Hepatocyte (in vitro differentiated cells): ENCODE results near the gene FBF1. TPM values are rescaled to one million over a fixed set of nuclear protein-coding genes. Genes with fewer than 3 reads are reported as not detected.

Experiments
- DNase-seq: peaks from one replicate; pipeline ENCODE4 v3.0.0-alpha.2; 2016; ENCODE audit warnings: low spot score
- H2AFZ ChIP-seq: fragments of 200-600 bp; sonication (generic); 2 replicates; pipeline ENCODE4 v1.6.0; 2016; ENCODE audit warnings: antibody characterized with exemption, mild to moderate bottlenecking
- H3K27ac ChIP-seq: fragments of 200-600 bp; sonication (generic); 2 replicates; pipeline ENCODE4 v1.5.1; 2016; ENCODE audit warnings: mild to moderate bottlenecking
- H3K27me3 ChIP-seq: fragments of 200-600 bp; sonication (generic); 2 replicates; pipeline ENCODE4 v1.6.1; 2016
- H3K36me3 ChIP-seq: fragments of 200-600 bp; sonication (generic); replicated peaks from 2 replicates; pipeline ENCODE4 v1.5.1; 2016; ENCODE audit warnings: low read depth; ENCODE audit not compliant: insufficient read depth
- H3K4me1 ChIP-seq: fragments of 200-600 bp; sonication (generic); 2 replicates; pipeline ENCODE4 v1.5.1; 2016; ENCODE audit warnings: mild to moderate bottlenecking, moderate library complexity; ENCODE audit not compliant: insufficient read depth
- H3K4me2 ChIP-seq: fragments of 200-600 bp; sonication (generic); 2 replicates; pipeline ENCODE4 v1.6.0; 2016
- H3K4me3 ChIP-seq: fragments of 200-600 bp; sonication (generic); 2 replicates; pipeline ENCODE4 v1.5.1; 2016; ENCODE audit warnings: mild to moderate bottlenecking
- H3K79me2 ChIP-seq: fragments of 200-600 bp; sonication (generic); 2 replicates; pipeline ENCODE4 v1.6.0; 2017; ENCODE audit warnings: mild to moderate bottlenecking
- H3K9me2 ChIP-seq: fragments of 200-600 bp; sonication (generic); replicated peaks from 2 replicates; pipeline ENCODE4 v1.6.0; 2017; ENCODE audit warnings: mild to moderate bottlenecking; ENCODE audit not compliant: insufficient read depth
- H3K9me3 ChIP-seq: fragments of 200-600 bp; sonication (generic); 2 replicates; pipeline ENCODE4 v1.5.1; 2016; ENCODE audit warnings: low read depth, mild to moderate bottlenecking
- H4K20me1 ChIP-seq: fragments of 200-600 bp; sonication (generic); 2 replicates; pipeline ENCODE4 v1.6.0; 2016; ENCODE audit warnings: mild to moderate bottlenecking; ENCODE audit not compliant: insufficient read depth, poor library complexity, severe bottlenecking
- CTCF ChIP-seq: fragments of 200-600 bp; sonication (generic); IDR thresholded peaks from 2 replicates; pipeline ENCODE4 v1.5.1; 2016; ENCODE audit warnings: antibody characterized with exemption, mild to moderate bottlenecking; ENCODE audit not compliant: poor library complexity
- EZH2 ChIP-seq: fragments of 200-600 bp; sonication (generic); IDR thresholded peaks from 2 replicates; pipeline ENCODE4 v1.6.1; 2016; ENCODE audit warnings: antibody characterized with exemption, mild to moderate bottlenecking, borderline replicate concordance
- EZH2phosphoT487 ChIP-seq: fragments of 200-600 bp; sonication (generic); IDR thresholded peaks from one replicate; pipeline ENCODE4 v1.6.1; 2018; ENCODE audit warnings: antibody characterized with exemption, mild to moderate bottlenecking, low read depth, moderate library complexity; ENCODE audit not compliant: unreplicated experiment, severe bottlenecking
- WGBS: methylation state at CpG from one replicate; pipeline ENCODE4 v1.1.6; 2016; ENCODE audit warnings: low lambda C conversion rate; ENCODE audit errors: missing lambda C conversion rate; 5-methylcytosine and 5-hydroxymethylcytosine counted together
- polyA plus RNA-seq: library from polyadenylated mRNA; unstranded; fragments of >200 nt; fragmentation: Nextera tagmentation; extraction: Ambion mirVana; gene quantifications from 2 replicates; pipeline ENCODE4 v1.2.1, GENCODE V29; 2016
- total RNA-seq: library from RNA; depleted of rRNA; stranded (reverse); fragments of >200 nt; gene quantifications from 2 replicates; pipeline ENCODE4 v1.2.3, GENCODE V29; 2014

Gene FBF1
- total and polyA plus RNA-seq, 2 experiments from 2014 or later: 6.1 to 9.7 TPM

DNA sequence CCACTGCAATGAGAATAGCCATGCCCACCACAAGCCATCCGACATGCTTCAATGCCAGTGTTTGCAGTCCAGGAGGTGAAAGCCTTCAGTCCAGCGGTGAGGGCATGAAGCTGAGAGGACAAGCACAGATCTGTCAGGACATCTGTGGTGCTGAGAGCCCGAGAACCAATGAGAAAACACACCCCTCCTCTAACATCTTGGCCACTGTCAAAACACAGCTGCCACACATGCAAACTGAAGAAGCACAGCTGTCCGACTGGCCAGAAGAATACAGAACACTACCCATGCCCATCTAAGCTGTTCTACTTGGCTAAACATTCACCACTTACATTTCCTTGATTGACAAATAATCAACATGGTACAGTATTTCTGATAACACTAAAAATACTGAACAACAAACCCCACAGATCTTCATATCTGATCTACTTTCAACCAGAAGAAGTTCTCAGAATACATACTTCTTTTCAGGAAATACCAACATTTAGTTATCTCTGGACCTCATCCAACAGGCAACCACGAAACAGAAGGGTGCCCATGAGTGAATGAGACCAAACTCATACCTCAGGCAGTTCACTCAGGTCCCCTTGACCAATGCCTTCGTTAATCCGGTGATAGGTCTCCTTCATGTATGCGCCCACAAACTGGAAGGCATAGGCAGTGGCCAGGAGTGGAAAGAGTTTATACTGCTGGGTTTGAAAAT is 10.2 kb upstream of the FBF1 start:
- peaks cover 12% of the 10 kb centered on the region for H3K36me3 ChIP-seq
- WGBS: 97% methylated on average over 8 of the region's 8 CpGs
- H3K9me2 ChIP-seq: no peaks in the 10 kb centered on the region
- H3K9me3 ChIP-seq: no peaks in the 10 kb centered on the region
- no peaks in the 10 kb centered on the region for H3K4me1 ChIP-seq
- H2AFZ ChIP-seq: no peak overlapping the region
- no peak overlapping the region for H3K27ac ChIP-seq
- H3K27me3 ChIP-seq: no peaks in the 10 kb centered on the region
- peaks cover 8% of the 10 kb centered on the region for H3K79me2 ChIP-seq
- no peak overlapping the region for H3K4me2 ChIP-seq
- H4K20me1 ChIP-seq: no peaks in the 10 kb centered on the region
- no peak overlapping the region for H3K4me3 ChIP-seq
- TF ChIP-seq CTCF: no peak
- DNase-seq: no peak

DNA sequence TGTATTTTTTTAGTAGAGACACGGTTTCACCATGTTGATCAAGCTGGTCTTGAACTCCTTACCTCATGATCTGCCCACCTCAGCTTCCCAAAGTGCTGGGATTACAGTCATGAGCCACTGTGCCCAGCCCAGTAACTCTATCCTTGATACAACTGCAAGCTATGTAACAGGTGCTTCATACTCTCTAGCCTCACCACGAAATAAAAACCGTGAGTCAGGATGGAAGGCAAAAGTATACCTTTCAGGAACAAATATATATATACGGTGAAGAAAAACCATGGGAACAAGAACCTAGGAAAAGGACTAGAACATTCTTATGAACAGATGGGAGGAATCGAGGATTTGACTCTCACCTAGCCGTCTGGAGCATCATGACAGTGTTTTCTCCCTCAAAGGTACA is 9.6 kb upstream of the FBF1 start:
- no peaks in the 10 kb centered on the region for H3K9me3 ChIP-seq
- no peak overlapping the region for H3K27ac ChIP-seq
- H3K4me2 ChIP-seq: no peak overlapping the region
- H4K20me1 ChIP-seq: no peaks in the 10 kb centered on the region
- H3K27me3 ChIP-seq: no peaks in the 10 kb centered on the region
- no peaks in the 10 kb centered on the region for H3K4me1 ChIP-seq
- WGBS: 98% methylated on average over 6 of the region's 6 CpGs
- peaks cover 12% of the 10 kb centered on the region for H3K36me3 ChIP-seq
- H3K4me3 ChIP-seq: no peak overlapping the region
- H3K9me2 ChIP-seq: no peaks in the 10 kb centered on the region
- H2AFZ ChIP-seq: no peak overlapping the region
- no peak for DNase-seq
- no peak for TF ChIP-seq EZH2
- no peak for TF ChIP-seq EZH2phosphoT487
- no peak for TF ChIP-seq CTCF
- H3K79me2 ChIP-seq: peaks cover 3% of the 10 kb centered on the region

GRCh38 chr17:75945211-75945610 is 4.4 kb upstream of the FBF1 start:
- no peak overlapping the region for H3K4me3 ChIP-seq
- no peaks in the 10 kb centered on the region for H3K4me1 ChIP-seq
- H3K79me2 ChIP-seq: no peaks in the 10 kb centered on the region
- H3K36me3 ChIP-seq: peaks cover 5% of the 10 kb centered on the region
- no peak overlapping the region for H2AFZ ChIP-seq
- WGBS: 71% methylated on average over 2 of the region's 2 CpGs
- no peaks in the 10 kb centered on the region for H3K9me2 ChIP-seq
- no peaks in the 10 kb centered on the region for H3K9me3 ChIP-seq
- no peak for TF ChIP-seq CTCF
- no peak for TF ChIP-seq EZH2phosphoT487
- TF ChIP-seq EZH2: no peak
- no peak for DNase-seq
- no peak overlapping the region for H3K27ac ChIP-seq
- H4K20me1 ChIP-seq: no peaks in the 10 kb centered on the region
- H3K4me2 ChIP-seq: no peak overlapping the region
- H3K27me3 ChIP-seq: no peaks in the 10 kb centered on the region

GRCh38 chr17:75943491-75943890 is 2.6 kb upstream of the FBF1 start:
- H3K9me2 ChIP-seq: no peaks in the 10 kb centered on the region
- H3K4me3 ChIP-seq: no peak overlapping the region
- no peak overlapping the region for H3K27ac ChIP-seq
- TF ChIP-seq EZH2: no peak
- TF ChIP-seq CTCF: no peak
- no peak for TF ChIP-seq EZH2phosphoT487
- H3K27me3 ChIP-seq: no peaks in the 10 kb centered on the region
- no peak overlapping the region for H3K4me2 ChIP-seq
- WGBS: 64% methylated on average over 1 of the region's 1 CpG
- no peaks in the 10 kb centered on the region for H3K79me2 ChIP-seq
- no peak overlapping the region for H2AFZ ChIP-seq
- no peaks in the 10 kb centered on the region for H3K9me3 ChIP-seq
- DNase-seq: no peak
- no peaks in the 10 kb centered on the region for H4K20me1 ChIP-seq
- H3K4me1 ChIP-seq: no peaks in the 10 kb centered on the region
- H3K36me3 ChIP-seq: peaks cover 5% of the 10 kb centered on the region
